DMS 273 treated with DMSO at 0.1 percent for 48 hours (cell line): ENCODE data around the gene DIPK1A.
A peak's percentile ranks its signal among the peaks of the same experiment; 100 is the strongest.

Experiments
- DNase-seq: peaks from one replicate; lab custom pipeline; 2025; lab: John Stamatoyannopoulos, UW

Gene DIPK1A

GRCh38 chr1:92876351-92876750 lies 84.9 kb downstream of the DIPK1A start:
- no peak for DNase-seq

DNA sequence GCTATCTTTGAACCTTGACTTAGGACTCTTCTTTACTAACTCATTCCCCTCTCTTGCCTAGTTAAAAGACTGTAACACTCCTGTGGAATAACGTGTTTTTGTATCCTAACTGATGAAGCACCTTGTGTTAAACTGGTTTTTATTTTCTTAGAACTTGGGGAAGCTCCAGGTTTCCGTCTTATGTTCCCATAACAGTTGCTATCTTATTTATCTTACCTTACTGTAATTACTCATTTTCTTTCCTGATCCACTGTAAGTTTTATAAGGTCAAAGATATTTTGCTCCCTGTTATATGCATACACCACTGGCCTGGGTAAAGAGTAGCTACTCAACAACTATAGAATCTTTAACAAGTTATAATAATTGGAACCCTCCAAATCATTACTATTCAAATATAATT lies 86.3 kb downstream of the DIPK1A start:
- no peak for DNase-seq

DNA sequence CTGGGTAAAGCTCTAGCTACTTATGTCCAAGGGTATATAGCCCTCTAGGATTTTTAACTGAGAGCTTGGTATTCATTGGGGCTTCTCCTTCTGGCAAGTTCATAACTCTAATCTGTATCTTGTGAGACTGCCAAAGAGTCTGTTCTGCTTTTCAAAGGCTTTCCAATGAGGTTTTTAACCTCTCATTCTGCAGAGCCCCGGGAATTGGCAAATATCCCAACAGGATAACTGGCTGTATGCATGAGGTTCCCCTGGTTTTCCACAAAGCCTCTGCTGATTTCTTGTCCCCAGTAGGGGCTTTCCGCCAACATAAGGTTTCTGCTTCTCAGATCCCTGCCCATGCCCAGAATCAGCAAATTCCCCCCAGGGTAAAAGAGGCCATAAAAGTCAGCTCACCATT lies 88.5 kb downstream of the DIPK1A start:
- DNase-seq = no peak

- DNase-seq = no peak
Observed at GRCh38 chr1:92870591-92870990, 90.7 kb downstream of the DIPK1A start.

DNA sequence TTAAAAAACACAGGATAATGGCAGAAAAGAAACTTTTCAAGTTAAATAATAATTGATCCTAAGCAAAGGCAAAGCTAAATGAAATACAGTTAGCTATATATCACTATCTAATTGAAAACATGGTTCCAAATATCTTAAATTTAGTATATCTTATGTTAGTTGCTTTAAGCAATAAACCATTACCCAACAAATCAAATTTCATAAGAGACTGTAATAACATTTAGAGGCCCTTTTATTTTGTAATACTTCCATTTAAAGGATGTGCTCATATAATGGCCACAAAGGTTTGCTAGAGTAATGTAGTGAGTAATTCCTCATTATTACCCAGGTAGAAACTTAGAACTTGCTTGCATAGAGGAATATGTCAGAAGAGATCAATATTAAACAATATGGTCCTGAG lies 97.1 kb downstream of the DIPK1A start:
- DNase-seq = no peak

DNA sequence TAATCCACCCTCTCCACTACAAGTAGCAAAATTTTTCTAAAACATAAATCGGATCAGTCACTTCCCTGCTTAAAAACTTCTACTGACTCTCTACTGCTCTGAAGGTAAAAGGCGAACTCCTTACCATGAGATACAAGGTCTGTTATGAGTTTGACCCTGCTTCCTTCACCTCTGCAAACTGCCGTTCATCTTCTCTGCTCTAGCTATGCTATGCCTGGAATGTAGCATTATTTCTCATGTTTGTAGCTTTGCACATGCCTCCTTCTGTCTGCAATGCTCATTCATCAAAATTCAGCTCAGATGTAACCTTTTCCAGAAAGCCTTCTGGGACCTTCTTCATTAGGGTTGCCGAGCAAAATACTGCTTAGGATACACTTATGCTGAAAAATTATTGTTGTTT lies 98.7 kb downstream of the DIPK1A start:
- no peak for DNase-seq

DNA sequence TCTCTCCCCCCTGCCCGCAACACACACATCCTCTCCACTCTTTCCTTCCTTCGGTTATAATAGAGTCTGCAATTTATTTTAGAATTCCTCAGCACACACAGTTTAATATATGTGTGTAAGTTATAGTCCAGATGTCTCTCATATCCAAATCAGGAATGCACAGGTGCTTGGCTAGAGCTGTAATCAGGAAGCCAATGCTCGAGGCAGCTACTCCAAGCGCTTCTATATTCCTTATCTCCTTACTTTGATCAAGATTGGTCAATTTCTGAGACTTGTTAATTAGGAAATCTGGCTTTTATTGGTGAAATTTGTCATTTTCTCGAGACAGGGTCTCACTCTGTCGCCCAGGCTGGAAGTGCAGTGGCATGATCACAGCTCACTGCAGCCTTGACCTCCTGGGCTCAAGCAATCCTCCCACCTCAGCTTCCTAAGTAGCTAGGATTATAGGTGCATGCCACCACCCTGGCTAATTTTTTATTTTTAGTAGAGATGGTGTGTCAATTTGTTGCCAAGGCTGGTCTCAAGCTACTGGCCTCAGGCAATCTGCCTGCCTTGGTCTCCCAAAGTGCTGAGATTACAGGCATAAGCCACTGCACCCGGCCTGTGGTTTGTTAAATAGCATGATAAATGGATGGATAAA lies 101.7 kb downstream of the DIPK1A start:
- DNase-seq = no peak

DNA sequence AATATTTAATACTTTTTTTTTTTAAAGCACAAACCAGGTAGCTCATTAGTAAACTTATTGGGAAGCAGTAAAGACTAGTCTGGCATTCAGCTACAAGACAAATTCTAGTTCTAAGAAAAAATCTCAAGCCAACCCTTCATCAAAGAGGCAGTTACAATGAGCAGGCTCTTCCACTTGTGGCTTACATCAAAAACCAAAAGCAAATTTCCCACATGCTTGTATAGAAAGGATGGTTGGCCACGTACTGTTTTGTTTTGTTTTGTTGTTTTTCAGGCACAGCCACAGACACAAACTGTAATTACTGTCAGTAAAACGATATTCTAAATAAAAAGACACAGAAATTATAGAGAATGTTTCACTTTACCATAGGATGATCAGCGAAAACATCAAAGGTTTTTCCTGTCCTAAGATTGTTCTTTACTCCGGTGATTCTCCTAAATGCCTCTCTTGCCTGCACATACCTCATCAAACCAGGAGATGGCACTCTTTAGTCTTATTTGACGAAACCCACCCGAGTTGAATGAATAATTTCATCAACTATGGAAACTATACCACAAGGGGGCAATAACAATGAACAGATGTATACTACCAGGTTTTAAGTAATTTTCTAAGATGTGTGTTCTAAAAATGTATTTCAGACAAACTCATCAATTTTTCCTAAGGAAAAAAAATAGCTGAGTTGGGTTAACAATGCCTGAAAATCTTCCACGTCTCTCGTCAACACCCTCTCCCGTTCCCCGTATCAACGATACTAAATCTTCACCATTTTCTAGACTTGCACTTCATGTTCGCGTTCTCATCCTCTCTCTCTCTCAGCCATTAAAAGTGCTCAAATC lies 102.5 kb downstream of the DIPK1A start:
- DNase-seq = peak; percentile 72

DNA sequence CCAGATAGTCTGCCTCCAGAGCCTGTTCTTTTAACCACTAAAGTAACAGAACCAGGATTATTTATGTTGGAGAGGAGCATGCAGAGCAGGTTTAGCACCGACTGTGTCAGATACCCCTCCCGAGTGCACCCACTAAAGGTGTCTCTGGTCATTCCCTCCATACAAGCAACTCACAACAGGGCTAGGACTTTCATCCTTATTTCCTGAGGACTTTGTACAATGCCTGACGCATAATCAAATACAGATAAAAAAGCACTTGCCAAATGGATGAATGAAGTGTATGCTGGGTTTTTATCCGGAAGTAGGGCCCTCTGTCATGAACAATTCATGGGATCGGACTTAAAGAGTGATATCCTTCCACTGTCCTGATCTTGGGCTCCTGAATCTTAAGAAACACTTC lies 103.4 kb downstream of the DIPK1A start:
- no peak for DNase-seq

DNA sequence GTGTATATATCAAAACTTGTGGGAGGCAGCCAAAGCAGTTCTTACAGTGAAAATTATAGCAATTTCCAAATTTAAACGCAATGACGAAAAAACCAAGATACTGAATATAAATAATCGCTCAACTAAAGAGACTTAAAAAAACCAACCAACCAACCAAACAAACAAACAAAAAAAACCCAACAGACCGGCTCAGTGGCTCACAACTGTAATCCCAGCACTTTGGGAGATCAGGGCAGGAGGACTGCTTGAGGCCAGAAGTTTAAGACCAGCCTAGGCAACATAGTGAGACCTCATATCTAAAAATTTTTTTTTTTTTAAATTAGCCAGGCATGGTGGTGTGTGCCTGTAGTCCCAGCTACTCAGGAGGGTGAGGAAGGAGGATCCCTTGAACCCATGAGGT lies 106.0 kb downstream of the DIPK1A start:
- no peak for DNase-seq

- peak; percentile 94 for DNase-seq
Observed at GRCh38 chr1:92854101-92854785, 107.0 kb downstream of the DIPK1A start.

- no peak for DNase-seq
Observed at GRCh38 chr1:92853299-92853698, 108.0 kb downstream of the DIPK1A start.

DNA sequence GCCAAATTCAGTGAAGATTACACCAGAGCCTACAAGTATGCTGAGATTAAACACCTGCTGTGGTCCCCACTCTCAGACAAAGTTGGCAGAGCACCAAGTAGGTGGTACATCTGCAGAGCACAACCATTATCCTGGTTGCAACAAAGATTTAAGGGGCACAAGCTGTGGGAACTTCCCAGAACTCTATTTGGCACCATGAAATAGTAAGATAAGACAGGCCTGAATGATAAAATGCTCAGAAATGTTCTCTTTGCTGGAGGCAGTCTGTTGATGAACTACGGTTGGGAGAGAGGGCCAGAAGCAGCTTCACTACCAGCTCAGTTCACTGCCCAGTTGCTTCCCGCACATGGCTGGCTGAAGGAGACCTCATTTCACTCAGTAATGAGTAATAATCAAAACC lies 109.5 kb downstream of the DIPK1A start:
- no peak for DNase-seq

DNA sequence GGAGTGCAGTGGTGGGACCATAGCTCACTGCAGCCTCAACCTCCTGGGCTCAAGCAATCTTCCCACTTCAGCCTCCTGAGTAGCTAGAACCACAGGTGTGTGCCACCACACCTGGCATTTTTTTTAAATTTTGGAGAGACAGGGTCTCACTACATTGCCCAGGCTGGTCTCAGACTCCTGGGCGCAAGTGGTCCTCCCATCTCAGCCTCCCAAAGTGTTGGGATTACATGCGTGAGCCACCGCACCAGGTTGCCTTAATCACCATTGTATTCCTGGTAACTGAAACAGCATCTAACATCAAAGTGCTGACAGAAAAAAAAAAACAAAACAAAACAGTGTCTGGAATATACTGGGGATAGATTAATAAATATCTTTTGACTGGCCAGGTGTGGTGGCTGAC lies 111.2 kb downstream of the DIPK1A start:
- no peak for DNase-seq

DNA sequence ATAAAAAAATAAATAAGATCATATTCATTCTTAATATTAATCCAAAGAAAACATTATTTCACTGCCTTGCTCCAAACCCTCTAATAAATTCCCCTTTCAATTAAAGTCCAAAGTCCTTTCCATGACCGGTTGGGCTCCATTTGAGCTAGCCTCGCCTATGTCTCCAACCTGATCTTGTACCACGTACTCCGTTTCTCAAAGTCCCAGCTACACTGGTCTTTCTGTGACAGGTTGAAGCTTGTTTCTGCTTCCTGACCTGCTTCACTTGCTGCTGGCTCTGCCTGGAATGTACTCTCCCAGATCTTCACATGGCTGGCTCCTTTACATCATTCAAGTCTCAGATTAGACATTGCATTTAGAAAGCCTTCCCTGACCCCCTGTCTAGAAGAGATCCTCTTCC lies 113.1 kb downstream of the DIPK1A start:
- no peak for DNase-seq

- DNase-seq = no peak
Observed at GRCh38 chr1:92845908-92846307, 115.4 kb downstream of the DIPK1A start.

DNA sequence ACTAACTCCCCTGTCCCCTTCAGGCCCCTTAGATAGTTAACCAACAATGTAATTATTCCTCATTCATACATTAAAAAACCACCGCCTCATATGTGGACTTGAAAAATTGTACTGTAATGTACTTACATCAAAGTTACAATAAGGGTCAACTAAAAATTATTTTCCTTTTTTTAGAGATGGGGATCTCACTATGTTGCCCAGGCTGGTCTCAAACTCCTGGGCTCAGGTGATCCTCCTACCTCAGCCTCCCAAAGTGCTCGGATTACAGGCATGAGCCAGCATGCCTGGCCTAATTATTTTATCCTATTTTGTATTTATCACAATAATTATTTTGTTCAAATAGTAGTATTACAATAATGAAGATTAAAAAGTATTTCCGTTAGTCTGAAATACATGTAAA lies 116.8 kb downstream of the DIPK1A start:
- no peak for DNase-seq

- DNase-seq = no peak
Observed at GRCh38 chr1:92843429-92844352, 117.6 kb downstream of the DIPK1A start.

DNA sequence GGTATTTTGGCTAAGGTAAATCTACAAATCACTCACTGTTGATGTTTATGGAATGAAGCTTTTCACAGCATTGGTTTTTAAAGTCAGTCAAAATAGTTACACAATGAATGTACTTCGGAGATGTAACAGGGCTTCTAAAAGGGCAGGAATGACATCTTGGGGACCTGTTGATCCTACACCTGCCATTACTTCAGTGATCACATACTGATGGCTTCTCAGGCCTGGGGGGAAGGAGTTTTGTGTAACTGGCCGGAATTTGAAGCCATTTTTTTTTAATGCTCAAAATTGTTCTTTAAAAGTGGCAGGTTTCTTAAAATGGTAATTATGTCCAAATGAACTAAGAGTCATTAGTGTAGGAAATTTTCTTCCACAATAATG lies 118.2 kb downstream of the DIPK1A start:
- DNase-seq = no peak

GRCh38 chr1:92842082-92843045 lies 118.9 kb downstream of the DIPK1A start:
- DNase-seq = no peak

GRCh38 chr1:92840600-92840999 lies 120.7 kb downstream of the DIPK1A start:
- DNase-seq = no peak
